HepG2 (cell line): Measurements from ENCODE around the gene RPS8. TPM values are rescaled to one million over a fixed set of nuclear protein-coding genes. Genes with fewer than 3 reads are reported as not detected.

Experiments
- CREB3 ChIP-seq: sonication (generic); formaldehyde crosslinking; IDR thresholded peaks from 2 replicates; pipeline ENCODE4 v1.5.0; 2020; ENCODE audit warnings: missing genetic modification reagents
- FOXC1 ChIP-seq: sonication (generic); formaldehyde crosslinking; IDR thresholded peaks from 2 replicates; pipeline ENCODE4 v1.8.0; 2022; ENCODE audit warnings: mild to moderate bottlenecking, missing genetic modification reagents, borderline replicate concordance
- HOXD1 ChIP-seq: sonication (generic); formaldehyde crosslinking; IDR thresholded peaks from 2 replicates; pipeline ENCODE4 v1.5.0; 2020; ENCODE audit warnings: missing genetic modification reagents
- KDM5B ChIP-seq: sonication (generic); formaldehyde crosslinking; IDR thresholded peaks from 2 replicates; pipeline ENCODE4 v1.4.0; 2020; ENCODE audit warnings: missing genetic modification reagents, mild to moderate bottlenecking, borderline replicate concordance
- KLF13 ChIP-seq: sonication (generic); formaldehyde crosslinking; IDR thresholded peaks from 2 replicates; pipeline ENCODE4 v1.4.0; 2020; ENCODE audit warnings: mild to moderate bottlenecking, missing genetic modification reagents
- MIXL1 ChIP-seq: IDR thresholded peaks from 2 replicates; pipeline ENCODE4 v1.6.1; 2016
- MLX ChIP-seq: IDR thresholded peaks from 2 replicates; pipeline ENCODE4 v1.6.1; 2016
- NCOA1 ChIP-seq: sonication (generic); formaldehyde crosslinking; IDR thresholded peaks from 2 replicates; pipeline ENCODE4 v1.9.0; 2021; ENCODE audit warnings: missing genetic modification reagents
- PHF5A ChIP-seq: IDR thresholded peaks from one replicate; pipeline ENCODE4 v1.6.1; 2018; ENCODE audit warnings: low read depth, missing genetic modification reagents; ENCODE audit not compliant: unreplicated experiment
- RAD21 ChIP-seq: fragments of 450-650 bp; formaldehyde crosslinking; IDR thresholded peaks from 2 replicates; pipeline ENCODE4 v1.5.0; 2020; ENCODE audit warnings: mild to moderate bottlenecking
- THAP11 ChIP-seq: IDR thresholded peaks from 2 replicates; pipeline ENCODE4 v1.6.1; 2016; ENCODE audit warnings: missing biosample characterization, missing genetic modification reagents
- ZBTB20 ChIP-seq: sonication (generic); formaldehyde crosslinking; IDR thresholded peaks from 2 replicates; pipeline ENCODE4 v1.8.1; 2023; ENCODE audit warnings: missing genetic modification reagents, low read depth, mild to moderate bottlenecking, borderline replicate concordance
- ZBTB44 ChIP-seq: sonication (generic); formaldehyde crosslinking; IDR thresholded peaks from 2 replicates; pipeline ENCODE4 v1.4.0; 2020; ENCODE audit warnings: missing genetic modification reagents
- ZNF383 ChIP-seq: sonication (generic); formaldehyde crosslinking; IDR thresholded peaks from 2 replicates; pipeline ENCODE4 v1.4.0; 2020; ENCODE audit warnings: missing genetic modification reagents, mild to moderate bottlenecking, borderline replicate concordance
- ZNF44 ChIP-seq: sonication (generic); formaldehyde crosslinking; IDR thresholded peaks from 2 replicates; pipeline ENCODE4 v1.5.1; 2020; ENCODE audit warnings: mild to moderate bottlenecking, missing genetic modification reagents
- ZNF552 ChIP-seq: sonication (generic); formaldehyde crosslinking; IDR thresholded peaks from 2 replicates; pipeline ENCODE4 v1.9.0; 2022; ENCODE audit warnings: missing genetic modification reagents, mild to moderate bottlenecking, borderline replicate concordance
- ZNF564 ChIP-seq: sonication (generic); formaldehyde crosslinking; IDR thresholded peaks from 2 replicates; pipeline ENCODE4 v1.8.1; 2023; ENCODE audit warnings: mild to moderate bottlenecking, missing genetic modification reagents
- ZNF816 ChIP-seq: sonication (generic); formaldehyde crosslinking; IDR thresholded peaks from 2 replicates; pipeline ENCODE4 v1.8.0; 2022; ENCODE audit warnings: missing genetic modification reagents, mild to moderate bottlenecking, borderline replicate concordance
- ZNF83 ChIP-seq: sonication (generic); formaldehyde crosslinking; IDR thresholded peaks from 2 replicates; pipeline ENCODE4 v1.4.0; 2020; ENCODE audit warnings: missing genetic modification reagents, mild to moderate bottlenecking, borderline replicate concordance
- ZZZ3 ChIP-seq: sonication (generic); formaldehyde crosslinking; IDR thresholded peaks from 2 replicates; pipeline ENCODE4 v1.4.0; 2020; ENCODE audit warnings: missing genetic modification reagents, mild to moderate bottlenecking, borderline replicate concordance
- polyA plus RNA-seq, 8 experiments: library from polyadenylated mRNA; depleted of rRNA in 3 of 8; stranded (reverse) in 7 of 8; unstranded in 1 of 8; fragments of >200 nt; fragmentation: Illumina TruSeq in 4 of 8; extraction: Trizol in 4 of 8; gene quantifications; 2 replicates each; pipeline versions ENCODE4 v1.2.1 to v1.2.3, GENCODE V29; 2011 to 2016; ENCODE audit warnings: low read depth in 4 of 8, missing spikeins in 1 of 8, mixed read lengths in 1 of 8; ENCODE audit not compliant: insufficient read depth in 1 of 8
- total RNA-seq, 5 experiments: library from RNA; depleted of rRNA; stranded (reverse); fragments of >200 nt; fragmentation: Illumina TruSeq; extraction: Trizol; gene quantifications; 2 replicates each; pipeline ENCODE4 v1.2.3, GENCODE V29; 2016; ENCODE audit warnings: low read depth in 1 of 5
- TF ChIP-seq, protein P1 (sequence below): sonication (generic); IDR thresholded peaks from 2 replicates; pipeline ENCODE4 v1.6.1; 2016; ENCODE audit warnings: low read depth, borderline replicate concordance

RPS8 gene
- total and polyA plus RNA-seq, 2 of the 13 experiments (the other 11 are each of a cell fraction or from before 2014, with no cell fraction given) = 2,628 to 2,822 TPM

DNA sequence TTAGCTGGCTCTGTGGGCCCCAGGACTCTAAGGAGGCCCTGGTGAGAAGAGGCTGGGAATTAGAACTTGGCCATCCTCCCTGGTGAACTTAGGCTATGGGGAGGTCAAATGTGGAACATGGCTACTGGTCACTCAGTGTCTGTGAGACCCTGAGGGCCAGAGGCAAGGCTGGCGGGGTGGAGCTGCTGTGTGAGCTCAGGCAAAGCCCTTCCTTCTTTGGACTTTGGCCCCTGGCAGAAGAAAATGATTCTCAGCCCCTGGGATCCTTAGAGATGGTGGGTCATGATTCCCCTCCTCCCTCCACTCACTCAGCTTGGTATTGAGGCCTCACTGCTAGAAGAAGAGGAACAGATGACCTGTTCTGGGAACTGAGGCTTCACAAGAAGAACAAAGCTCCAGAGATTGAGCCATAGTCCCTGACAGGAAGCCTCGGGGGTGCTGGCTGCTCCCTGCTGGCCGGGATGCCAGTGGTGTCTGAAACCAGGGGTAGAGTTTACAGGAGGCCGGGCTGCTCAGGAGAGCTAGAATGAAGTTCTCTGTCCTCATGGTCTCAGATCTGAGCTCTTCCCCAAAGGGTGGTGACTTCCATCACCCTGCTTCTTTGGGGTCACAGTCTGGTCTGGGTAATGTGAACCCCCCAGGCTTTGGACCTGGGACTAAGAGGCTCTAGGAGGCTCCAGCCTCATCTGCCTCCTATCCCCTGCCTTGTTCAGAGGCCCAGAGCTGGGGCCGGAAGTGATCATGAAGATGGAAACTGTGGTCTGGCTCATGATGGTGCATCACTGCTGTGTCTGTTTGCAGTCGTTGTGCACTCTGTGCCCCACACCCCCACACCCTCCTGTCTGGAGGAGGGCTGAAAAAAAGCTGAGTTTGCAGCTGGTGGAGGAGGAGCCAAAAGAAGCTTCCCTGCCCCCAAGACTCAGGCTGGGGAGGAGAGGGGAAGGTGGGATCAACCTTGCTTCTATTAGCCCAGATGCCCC, 33.9 kb downstream of the RPS8 start (continued):
- TF ChIP-seq KDM5B (CRISPR knock-in tag) (no peak), ZBTB20 (CRISPR knock-in tag) (no peak), ZNF564 (CRISPR knock-in tag) (no peak), FOXC1 (CRISPR knock-in tag) (peak; percentile 65; the same call in 1 of the 2 replicates), CREB3 (CRISPR knock-in tag) (no peak), ZNF83 (CRISPR knock-in tag) (no peak), MIXL1 (CRISPR knock-in tag) (no peak), KLF13 (CRISPR knock-in tag) (no peak), ZNF816 (CRISPR knock-in tag) (no peak), MLX (CRISPR knock-in tag) (no peak), ZNF552 (CRISPR knock-in tag) (no peak), PHF5A (CRISPR knock-in tag) (no peak), HOXD1 (CRISPR knock-in tag) (no peak), ZNF44 (CRISPR knock-in tag) (no peak), THAP11 (CRISPR knock-in tag) (0 out of 2 replicates have a peak, but pooled peaks have one; percentile 17), ZNF383 (CRISPR knock-in tag) (no peak), NCOA1 (0 out of 2 replicates have a peak, but pooled peaks have one; percentile 51), ZZZ3 (CRISPR knock-in tag) (0 out of 2 replicates have a peak, but pooled peaks have one; percentile 2), ZBTB44 (CRISPR knock-in tag) (no peak), RAD21 (CRISPR knock-in tag) (peak; percentile 28; the same call in 1 of the 2 replicates)
- TF ChIP-seq, protein P1, sequence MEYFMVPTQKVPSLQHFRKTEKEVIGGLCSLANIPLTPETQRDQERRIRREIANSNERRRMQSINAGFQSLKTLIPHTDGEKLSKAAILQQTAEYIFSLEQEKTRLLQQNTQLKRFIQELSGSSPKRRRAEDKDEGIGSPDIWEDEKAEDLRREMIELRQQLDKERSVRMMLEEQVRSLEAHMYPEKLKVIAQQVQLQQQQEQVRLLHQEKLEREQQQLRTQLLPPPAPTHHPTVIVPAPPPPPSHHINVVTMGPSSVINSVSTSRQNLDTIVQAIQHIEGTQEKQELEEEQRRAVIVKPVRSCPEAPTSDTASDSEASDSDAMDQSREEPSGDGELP = 0 out of 2 replicates have a peak, but pooled peaks have one; percentile 42
